Activated naive CD4-positive, alpha-beta T cell treated with anti-CD3 and anti-CD28 coated beads, Interleukin-2, amount 50 U/mL, for 16 hours (primary cell): ENCODE results near the gene KCNMA1.
"Not testable (repeated sequence)": the region's sequence is repeated elsewhere in the genome, so short reads cannot be mapped to it uniquely, and the experiment has no call there.

ENCODE experiments used
- DNase-seq: peaks from one replicate; pipeline ENCODE4 v3.0.0-alpha.2; 2020

KCNMA1 gene

DNA sequence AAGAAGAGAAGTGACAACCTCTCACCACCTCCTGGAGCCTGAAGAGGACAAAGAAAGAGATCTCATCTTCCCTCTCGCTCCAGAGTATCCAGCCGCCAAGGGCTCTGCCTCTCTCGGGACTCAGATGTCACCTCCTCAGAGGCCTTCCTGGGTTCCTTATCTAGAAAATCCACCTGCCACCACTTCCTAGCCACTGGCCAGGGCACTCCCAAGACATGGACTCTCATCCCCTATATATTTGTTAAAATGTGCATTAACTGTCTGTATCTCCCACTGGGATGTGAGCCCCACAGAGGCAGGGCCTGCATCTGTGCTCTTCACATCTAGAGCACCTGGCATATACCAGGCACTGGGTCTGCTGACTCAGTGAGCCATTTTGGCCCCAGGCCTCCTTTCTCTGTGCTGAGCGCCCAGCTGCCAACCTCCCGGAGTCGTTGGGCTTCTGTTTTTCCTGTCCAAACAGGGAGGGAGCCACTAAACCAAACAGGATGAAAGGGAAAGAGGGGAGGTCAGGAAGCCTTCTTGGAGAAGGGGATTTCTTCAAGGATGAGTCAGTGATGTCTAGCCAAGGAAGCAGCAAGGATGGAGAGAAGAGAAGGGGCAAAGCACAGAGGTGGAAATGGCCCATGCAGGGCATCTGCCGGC, 58.9 kb downstream of the KCNMA1 start:
- no peak for DNase-seq

DNA sequence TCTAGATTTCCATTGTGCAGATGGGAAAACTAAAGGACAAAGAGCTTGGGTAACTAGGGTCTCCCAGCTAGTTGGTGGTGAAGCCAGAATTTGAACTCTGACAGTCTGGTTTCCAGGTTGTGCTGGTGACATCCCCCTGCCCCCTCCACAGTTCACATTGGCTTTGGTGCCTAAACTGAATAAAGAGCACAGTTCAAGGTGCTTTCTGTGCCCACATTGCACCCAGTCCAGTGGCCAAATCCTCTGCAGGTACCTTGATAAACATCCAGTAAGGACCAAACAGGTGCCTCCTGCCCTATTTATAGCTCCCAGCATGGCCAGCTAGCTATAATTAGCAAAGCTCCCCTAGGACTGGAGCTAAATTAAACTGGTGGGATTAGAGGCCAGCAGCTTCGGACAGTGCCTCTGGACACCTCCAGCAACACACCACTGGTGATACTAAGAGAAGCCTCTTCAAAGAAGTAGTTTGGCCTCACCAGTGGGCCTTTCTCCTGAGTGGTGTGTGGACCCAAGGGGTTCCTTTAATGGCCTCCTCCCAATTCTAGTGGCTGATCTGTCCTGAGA, 59.9 kb downstream of the KCNMA1 start:
- no peak for DNase-seq

DNA sequence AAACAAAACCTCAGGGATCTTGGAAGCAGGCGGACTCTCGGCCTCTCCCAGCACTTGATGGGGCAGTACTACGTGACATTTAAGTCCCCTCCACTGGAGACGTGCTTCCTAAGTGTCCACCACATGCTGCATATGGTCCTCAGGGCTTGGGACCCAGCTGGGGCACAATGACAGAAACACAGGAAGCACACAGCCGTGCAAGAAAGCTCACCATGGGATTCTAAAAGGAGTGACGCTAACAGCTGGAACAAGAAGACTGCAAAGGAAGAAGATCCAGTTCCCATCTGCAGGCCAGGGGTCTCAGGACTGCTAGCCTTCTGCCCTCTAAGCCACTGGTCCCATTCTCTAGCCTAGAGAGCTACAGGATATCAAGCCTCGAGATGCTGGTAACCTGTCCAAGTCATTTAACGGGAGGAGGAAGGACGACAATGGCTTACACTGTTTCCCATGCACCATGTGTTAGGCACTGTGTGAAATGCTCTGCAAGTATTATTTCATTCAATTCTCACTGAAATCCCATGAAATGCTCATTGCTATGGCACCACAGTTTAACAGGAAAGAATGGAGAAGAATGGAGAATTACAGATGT, 61.1 kb downstream of the KCNMA1 start:
- DNase-seq, result no peak

DNA sequence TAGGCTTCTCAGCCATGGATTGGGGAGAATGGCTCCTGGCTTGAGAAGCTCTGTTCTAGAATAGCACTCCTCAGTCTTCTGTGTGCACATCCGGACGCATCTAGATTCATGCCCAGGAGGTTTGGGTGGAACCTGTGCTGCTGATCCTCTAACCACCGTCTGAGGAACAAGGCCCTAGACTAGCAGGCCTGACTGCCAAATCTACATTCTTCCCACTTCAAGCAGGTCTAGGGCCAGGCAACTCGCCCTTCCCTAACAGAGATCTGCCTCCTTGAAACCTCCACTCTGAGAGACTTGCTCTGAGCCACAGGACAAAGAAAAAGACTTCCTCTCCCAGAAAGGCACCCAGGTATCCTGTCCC, 61.6 kb downstream of the KCNMA1 start:
- DNase-seq, result no peak

DNA sequence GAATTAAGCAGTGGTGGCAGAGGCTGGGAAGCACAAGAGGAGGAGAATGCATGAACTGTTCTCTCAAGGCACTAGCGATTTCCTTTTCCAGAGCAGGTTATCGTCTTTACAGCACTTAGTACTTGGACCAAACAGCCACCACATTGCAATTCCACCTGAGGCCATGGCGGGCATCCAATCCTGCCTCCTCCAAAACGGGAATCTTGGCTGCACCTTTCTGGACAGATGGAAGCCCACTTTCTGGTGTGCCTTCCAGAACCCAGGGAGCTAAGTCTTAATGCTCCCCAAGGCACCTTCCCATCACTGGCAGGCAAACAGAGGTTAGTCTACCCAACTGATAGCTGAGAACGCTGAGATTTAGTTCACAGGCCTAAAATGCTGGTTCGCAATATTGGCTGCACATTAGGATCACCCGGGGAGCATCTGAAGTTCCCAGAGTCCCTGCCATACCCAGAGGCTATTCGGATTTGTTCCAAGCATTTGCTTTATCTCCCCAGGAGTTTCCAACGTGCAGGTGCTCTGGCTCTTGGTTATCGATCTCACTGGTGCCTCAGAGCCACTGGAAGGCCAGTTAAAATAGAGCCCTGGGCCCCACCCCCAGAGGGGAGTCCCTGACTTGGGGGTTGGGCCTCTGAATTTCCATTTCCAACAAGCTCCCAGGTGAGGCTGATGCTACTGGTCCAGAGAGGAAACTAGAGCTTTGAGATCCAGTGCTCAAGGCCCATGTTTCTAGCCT, 62.2 kb downstream of the KCNMA1 start:
- no peak for DNase-seq

DNA sequence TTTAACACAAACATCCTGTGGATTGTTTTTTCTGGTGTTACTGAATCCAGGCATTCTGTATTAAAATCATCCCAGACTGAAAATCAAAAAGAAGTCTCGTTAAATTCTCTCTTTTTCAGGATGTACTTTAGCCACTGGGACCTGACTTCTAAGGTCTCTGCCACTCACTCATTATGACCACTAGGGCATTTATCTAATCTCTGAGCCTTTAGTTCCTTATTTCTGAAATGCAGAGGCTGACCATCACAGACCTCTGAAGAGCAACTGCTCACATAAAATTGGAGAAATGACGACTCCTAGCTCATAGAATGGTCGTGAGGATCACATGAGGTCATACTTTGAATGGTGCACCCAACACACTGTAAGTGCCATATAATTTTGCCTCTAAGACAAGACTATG, 63.2 kb downstream of the KCNMA1 start:
- no peak for DNase-seq

DNA sequence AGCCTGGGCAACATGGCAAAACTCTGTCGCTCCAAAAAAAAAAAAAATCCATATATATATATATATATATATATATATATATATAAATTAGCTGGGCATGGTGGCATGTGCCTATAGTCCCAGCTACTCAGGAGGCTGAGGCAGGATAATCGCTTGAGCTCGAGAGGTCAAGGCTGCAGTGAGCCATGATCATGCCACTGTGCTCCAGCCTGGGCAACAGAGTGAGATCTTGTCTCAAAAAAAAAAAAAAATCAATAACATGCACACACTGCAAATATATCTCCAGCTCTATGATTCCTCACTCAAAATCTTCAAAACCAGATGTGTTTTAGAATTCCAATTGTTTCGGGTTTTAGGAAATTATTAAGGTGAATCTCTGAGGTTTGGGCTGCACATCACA, 65.1 kb downstream of the KCNMA1 start:
- not testable (repeated sequence) for DNase-seq

DNA sequence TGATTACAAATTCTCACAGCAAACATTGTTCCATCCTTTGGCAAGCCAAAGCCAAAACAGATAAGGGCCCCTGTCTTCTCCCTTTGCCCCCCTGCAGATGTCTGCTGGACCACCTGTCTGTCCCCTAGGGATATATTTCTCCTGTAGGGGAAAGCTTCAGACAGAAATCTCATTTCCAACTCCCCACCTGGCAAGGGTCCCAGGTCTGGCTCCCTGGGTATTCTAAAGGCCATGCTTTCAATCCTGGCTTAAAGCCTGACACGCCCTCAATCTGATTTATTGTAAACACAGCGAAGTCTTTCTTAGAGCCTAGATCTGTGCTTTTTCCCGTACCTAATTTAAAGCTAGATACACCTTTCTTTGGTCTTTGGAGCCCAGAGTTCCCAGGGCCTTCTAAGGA, 66.1 kb downstream of the KCNMA1 start:
- DNase-seq, result no peak

DNA sequence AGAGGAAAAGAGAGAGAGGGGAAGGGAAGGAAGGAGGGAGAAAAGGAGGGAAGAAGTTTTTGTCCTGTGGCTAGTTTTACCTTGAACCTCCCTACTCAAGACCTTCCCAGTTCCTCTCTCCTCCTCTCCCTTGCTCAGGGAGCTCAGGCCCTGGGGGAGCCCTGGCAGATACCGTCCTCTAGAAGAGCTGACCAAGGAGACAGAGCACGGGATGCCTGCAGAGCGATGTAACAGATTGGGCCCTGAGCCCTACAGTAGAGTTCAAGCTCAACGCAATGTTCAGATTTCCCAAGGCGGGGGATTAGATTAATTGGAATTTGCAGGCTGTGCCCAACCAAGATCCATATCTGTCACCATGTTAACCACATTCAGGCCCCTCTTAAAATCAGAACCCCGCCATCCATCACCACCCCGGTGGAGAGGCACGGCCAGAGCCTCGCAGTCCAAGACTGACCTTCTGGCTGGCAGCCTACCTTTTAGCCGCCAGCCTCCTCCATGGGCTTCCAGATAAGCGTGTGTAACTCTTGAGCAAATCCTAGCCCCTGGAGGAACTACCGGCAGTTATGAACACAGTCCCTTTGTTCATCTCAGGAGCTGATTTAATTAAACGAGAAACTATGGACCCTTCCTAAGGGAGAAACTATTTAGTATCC, 70.6 kb downstream of the KCNMA1 start:
- DNase-seq, result no peak

DNA sequence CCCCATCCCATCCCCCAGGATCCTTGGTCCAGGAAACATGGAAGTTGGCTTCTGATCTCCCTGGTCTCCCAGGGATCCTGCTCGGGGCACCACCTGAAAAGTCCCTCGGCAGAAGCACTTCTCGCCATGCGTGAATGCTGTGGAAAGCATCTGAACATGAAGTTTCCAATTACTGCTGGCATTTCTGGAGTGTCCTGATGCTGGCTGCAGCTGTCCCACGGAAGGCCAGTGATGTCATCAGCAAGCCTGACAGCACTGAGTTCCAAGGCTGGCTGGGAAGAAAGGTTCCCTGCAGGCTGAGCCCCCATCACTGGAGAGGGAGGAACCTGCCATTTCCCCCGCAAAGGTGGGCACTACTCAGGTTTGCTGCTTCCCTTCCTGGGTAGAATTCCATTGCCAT, 71.4 kb downstream of the KCNMA1 start:
- no peak for DNase-seq

DNA sequence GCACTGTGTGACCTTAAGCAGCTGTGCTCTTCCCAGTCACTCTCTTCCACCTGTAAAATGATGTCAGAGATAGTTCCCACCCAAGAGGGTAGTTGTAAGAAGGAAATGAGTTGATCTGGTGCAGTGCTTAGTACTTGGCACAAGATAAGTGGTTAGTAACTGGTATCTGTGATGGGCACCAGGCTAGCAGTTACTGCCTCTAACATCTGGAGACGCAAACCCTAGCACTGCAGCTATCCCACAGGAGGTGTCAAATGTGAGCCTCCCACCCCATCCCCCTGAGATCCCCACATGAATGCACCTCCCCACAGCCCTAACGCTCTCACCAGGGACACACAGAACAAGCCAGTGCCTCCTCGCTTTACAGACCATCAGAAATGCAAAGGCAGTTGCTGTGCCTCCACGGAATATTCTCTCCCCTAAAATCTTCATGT, 72.0 kb downstream of the KCNMA1 start:
- DNase-seq, result no peak

DNA sequence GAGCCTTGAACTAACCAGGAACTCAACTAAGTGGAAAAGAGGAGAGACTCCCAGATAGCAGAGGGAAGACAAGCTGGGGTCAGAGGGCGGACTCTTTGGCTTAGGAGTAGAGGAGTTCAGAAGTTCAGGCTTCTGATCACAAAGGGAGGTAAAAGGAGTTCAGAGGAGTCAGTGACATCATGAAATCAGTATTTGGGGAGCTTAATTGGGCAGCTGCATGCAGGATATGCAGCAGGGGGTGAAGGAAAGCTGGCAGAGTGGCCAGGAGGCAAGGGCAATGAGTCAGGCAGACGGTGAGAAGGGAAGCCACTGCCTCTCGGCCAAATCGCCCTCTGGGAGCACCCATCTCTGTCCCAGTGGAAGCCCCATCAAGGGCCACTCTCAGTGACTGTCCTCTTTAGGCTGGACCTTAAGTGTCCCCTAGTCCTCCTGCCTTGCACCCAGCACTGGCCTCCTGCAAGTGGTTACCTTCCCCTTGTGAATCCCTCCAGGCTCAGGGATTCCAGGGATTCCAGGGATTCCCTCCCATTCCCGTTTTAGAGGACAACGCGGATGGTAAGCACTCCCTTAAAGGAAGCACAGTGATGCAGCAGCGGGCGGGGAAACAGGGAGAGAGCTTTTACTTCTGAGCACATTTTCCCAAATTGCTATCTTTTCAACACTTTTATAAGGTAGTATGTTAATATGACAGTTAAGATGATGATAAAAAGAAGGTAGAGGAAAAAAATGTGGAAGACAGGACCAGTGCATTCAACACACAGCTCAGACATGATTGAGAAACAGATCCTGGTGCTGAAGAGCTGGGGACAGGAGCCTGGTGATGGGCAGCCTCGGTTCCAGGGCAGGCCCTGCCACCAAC, 72.6 kb downstream of the KCNMA1 start:
- no peak for DNase-seq

DNA sequence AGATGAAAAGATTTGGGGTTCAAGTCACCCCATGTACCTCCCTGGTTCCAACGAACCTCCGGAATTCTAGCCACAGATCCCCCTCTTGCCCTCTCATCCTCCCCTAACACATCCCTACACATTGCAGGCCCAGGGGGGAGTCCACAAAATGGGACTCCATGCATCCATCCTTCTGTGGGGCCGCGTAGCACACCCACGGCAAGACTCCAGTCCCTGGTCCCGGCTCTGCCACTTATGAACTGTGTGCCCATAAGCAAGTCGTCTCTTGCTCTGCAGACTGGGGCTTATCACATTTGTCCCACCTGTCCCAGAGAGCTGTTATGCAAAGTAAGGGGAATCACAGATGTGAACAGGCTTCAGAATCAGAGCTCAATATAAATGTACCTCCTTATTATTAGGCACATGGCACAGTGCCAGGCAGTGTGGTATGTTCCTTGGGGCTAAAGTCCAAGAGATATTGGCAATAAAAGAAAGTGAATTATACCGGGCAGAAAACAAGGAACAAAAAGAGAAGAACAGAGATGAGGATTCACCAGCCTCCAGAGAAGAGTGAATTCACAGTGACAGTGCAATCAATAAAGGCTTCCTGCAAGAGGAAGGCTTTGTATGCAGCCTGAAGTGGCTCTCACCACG, 73.9 kb downstream of the KCNMA1 start:
- DNase-seq, result no peak

DNA sequence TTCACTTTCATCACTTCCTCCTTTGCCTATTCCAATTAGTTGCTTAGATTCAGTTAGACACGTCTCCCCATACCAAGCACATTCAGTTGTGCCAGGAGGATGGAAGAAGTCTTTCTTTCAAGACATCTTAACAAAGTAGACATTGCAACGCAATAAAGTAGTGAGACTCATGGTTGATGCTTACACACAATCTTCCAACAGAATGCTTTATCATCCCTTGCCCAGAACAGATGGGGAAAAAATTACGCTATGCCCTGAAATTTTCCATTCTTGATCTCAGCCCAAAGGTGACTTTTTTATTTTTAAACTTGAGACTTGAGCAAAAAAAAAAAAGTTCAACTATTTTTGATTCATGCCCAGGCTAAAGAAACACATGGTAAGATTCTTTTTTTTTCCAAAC, 74.9 kb downstream of the KCNMA1 start:
- DNase-seq, result no peak

DNA sequence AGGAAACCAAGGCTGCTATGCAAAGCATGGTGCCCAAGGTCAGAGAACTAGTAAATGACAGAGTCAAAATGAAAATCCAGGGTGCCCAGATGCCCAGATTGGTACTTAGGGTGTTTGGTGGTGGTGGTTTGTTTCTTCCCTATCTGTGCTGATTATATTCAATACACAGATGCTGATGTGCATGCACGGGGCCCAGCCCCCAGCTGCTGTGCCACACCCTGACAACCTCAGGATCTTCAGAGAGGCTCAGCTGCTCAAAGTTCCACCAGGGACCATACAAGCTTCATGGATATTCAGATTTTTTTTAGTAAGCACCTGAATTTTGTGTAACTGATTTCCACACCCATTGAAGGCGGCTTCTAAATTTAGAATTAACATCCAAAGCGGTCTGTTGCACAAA, 75.6 kb downstream of the KCNMA1 start:
- DNase-seq, result no peak

DNA sequence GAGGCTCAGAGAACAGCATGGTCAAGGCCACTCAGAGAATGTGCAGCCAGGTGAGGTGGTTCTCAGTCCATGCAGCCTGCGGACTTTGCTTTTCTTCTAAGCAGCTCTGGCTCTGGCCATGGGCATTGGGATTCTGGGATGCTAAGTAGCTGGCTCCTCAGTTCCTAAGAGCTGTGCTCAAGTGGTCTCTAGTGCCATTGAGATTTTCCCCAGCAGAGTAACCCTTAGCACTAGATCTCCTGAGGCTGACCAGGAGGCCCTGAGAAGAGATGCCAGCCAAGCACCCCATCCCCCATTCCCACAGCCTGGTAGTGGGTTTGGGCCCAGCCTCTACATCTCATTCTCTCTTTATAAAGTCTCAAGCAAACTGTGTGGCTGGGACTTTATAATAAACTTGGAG, 77.1 kb downstream of the KCNMA1 start:
- no peak for DNase-seq

DNA sequence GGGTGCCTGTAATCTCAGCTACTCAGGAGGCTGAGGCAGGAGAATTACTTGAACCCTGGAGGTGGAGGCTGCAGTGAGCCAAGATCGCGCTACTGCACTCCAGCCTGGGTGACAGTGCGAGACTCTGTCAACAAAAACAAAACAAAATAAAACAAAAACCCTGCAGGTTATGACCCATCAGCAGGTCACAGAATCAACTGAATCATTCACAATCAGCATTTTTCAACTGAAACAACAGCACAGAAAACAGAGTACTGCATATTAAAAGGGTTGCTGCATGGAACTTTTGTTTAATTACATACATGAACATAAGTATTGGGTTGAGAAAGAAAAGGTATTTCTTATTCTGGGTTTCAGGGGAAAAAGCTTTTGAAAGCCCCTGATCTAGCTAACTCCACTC, 77.6 kb downstream of the KCNMA1 start:
- DNase-seq, result no peak

DNA sequence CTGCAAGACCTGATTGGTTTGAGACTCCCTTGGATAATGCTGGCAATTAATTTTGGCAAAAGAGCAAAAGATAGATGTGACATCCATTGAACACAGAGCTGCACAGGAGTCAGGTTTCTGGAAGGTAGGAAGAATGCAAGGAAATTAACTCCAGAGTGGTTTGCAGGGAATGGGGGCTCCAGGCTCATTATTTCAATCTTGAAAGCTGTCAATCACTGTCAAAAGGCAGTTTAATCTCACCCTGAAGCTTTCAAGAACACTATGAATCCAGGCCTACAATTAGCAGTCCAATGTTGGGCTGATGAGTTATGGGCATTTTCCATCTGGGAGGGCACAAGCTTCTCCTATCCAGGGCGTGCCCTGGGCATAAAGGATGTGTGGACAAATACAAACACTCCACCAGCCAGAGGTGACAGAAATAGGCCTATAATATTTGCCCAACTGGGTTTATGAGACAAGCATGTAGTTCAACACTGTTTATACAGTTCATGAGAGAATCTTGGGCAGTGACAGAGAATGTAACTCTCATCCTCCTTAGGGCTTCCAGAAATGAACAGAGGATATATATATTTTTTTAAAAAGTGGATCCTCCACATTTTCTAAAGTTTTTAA, 80.5 kb downstream of the KCNMA1 start:
- no peak for DNase-seq

DNA sequence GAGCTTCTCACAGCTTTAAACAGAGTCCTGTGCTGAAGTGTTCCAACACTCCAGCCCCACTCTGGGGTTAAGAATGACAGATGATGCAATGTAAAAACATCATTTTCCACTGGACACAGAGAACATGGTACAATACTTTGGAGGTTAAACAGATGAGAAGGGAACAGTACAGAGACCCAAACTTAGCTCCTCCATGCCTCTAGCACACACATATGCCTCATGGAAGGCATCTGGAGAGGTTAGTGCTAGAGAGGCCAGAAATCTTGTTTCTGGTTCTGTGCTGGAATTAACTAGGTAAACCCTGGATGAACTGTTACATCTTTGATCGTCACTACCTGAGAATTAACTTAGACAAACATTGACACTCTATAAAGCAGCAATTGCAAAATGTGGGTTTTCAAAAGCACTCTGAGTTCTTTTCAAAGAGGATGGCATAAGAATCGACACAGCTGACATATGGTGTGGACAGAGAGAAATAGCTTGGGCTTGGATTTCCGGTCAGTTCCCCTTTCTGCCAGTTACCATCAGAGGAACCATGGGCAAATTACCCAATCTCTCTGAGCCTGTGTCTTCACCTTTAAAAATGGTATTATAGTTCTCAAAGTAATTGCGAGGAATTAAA, 81.9 kb downstream of the KCNMA1 start:
- no peak for DNase-seq

DNA sequence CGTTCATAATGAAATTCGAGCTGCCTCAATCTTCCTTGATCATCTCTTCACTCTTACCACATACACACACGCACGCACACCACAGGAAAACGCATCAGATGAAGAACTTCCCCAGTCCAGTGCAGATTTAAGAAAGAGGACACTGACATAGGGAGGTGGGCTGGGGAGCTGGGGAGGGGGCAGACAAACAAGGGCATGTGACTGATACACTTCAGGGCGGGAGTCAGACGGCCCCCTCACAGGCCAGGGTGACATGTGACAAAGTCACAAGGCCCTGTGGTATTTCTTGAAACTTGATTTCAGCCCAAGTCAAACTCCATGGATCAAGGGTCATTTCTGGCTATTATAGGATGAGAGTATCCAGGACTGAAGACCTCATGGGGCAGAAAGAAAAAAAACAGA, 82.6 kb downstream of the KCNMA1 start:
- no peak for DNase-seq

DNA sequence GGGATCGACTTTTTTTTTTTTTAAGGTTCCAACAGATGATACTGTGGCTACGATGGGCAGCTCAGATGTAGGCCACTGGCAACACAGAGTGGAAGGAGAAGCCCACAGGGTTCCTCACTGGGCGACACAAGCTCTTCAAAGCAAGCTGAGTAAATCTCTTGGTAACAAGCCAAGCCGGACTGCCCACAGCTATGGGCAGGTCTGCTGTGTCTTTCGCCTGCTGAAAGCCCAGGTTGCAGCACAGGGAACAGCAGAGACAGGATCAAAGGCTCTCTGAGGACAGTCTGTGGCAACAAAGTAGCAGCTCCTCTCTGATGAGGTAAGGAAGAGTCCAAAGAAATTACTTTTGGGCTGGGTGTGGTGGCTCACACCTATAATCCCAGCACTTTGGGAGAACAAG, 83.6 kb downstream of the KCNMA1 start:
- no peak for DNase-seq
